OCI-LY7 (cell line): ENCODE measurements around the gene ACP4.
"Not testable (repeated sequence)": the region's sequence is repeated elsewhere in the genome, so short reads cannot be mapped to it uniquely, and the experiment has no call there.

Experiments used
- EZH2phosphoT487 ChIP-seq: fragments of 200-600 bp; sonication (generic); IDR thresholded peaks from 2 replicates; pipeline ENCODE4 v1.6.1; 2018; ENCODE audit warnings: low read depth, borderline replicate concordance, mild to moderate bottlenecking, mixed run types, antibody characterized with exemption, low read length, moderate library complexity, mixed read lengths
- TF ChIP-seq, protein P1 (sequence below): fragments of 200-600 bp; sonication (generic); conservative IDR thresholded peaks from 2 replicates; pipeline ENCODE4 v1.5.1; 2014; ENCODE audit warnings: mild to moderate bottlenecking, antibody characterized with exemption, low read length, moderate library complexity, mixed read lengths

DNA sequence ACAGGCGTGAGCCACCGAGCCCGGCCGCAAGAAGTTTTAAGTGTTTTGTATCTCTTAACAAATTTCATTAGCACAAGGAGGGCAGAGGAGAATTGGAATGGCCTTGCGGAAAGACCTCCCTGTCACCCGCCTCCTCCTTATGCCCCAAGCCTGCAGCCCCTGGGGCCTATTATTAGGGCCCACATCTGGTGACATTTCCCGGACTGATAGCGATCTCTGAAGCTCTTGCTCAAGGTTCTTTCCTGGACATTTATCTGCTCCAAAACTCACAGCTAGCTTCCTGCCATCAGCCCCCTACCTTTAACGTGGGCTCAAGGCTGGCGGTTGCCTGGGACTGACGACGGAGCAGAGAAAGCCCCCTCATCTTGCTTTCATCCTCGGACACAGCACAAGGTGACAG, 26.7 kb upstream of the ACP4 start:
- TF ChIP-seq, protein P1, sequence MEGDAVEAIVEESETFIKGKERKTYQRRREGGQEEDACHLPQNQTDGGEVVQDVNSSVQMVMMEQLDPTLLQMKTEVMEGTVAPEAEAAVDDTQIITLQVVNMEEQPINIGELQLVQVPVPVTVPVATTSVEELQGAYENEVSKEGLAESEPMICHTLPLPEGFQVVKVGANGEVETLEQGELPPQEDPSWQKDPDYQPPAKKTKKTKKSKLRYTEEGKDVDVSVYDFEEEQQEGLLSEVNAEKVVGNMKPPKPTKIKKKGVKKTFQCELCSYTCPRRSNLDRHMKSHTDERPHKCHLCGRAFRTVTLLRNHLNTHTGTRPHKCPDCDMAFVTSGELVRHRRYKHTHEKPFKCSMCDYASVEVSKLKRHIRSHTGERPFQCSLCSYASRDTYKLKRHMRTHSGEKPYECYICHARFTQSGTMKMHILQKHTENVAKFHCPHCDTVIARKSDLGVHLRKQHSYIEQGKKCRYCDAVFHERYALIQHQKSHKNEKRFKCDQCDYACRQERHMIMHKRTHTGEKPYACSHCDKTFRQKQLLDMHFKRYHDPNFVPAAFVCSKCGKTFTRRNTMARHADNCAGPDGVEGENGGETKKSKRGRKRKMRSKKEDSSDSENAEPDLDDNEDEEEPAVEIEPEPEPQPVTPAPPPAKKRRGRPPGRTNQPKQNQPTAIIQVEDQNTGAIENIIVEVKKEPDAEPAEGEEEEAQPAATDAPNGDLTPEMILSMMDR: not testable (repeated sequence)
- not testable (repeated sequence) for TF ChIP-seq EZH2phosphoT487
